ENCODE data around the gene PDK4. TPM values are rescaled to one million over a fixed set of nuclear protein-coding genes. Genes with fewer than 3 reads are reported as not detected.

PDK4 gene
- total and polyA plus RNA-seq, 10 of the 15 experiments (the other 5 are each of a cell fraction or from before 2014, with no cell fraction given) = 0.03 to 0.46 TPM; not detected in 8

DNA sequence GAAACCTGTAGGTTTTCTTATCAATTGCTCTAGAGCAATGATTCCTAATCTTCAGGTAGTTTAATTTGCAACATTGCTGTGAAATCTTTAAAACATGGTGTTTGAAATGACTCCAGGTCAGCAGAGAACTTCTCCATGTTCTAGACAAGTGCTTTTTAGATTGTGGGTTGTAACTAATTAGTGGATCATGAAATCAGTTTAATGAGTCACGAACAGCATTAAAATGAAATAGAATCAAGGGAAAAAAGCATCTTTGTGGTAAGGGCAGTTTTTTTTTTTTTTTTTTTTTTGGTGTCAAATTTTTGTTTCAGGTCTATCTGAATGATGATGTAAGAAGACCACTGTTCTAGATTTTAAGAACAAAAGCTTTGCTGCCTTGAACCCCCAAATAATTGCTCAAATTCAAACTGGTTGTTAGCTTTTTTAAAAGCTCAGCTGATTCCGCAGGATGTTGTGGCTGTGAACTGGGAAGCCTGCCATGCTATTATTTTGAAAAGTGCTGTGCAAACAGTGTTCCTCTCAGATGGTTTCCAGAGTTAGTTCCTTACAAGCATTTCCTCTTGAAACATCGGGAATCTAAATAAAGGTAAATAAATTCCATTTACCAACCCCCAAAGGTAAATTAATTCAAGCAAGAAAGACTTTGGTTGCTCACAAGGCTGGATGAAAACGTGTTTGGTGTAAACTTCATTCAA, 13.1 kb upstream of the PDK4 start:
- Histone ChIP-seq H3K79me2 (ENCODE audit: control insufficient read depth, insufficient read depth, low read length) (no peaks in the 10 kb centered on the region), H3K27me3 (replicated peaks in 1 of 2; ENCODE audit: control insufficient read depth in 2 of 2, insufficient read depth in 2 of 2, low read length in 1 of 2) (no peaks in the 10 kb centered on the region), H3K4me2 (ENCODE audit: control insufficient read depth, insufficient read depth) (no peak overlapping the region), H4K20me1 (ENCODE audit: control insufficient read depth, insufficient read depth) (no peaks in the 10 kb centered on the region), H3K36me3 (ENCODE audit: control insufficient read depth in 2 of 2, insufficient read depth in 2 of 2, low read length in 1 of 2) (no peaks in the 10 kb centered on the region), H3K27ac (ENCODE audit: control insufficient read depth, insufficient read depth) (no peak overlapping the region), H2AFZ (ENCODE audit: control insufficient read depth, low read depth, low read length) (no peak overlapping the region), H3K9ac (ENCODE audit: control insufficient read depth, insufficient read depth, low read length) (no peak overlapping the region), H3K4me3 (no peak overlapping the region), H3K4me1 (ENCODE audit: control insufficient read depth, insufficient read depth, low read length) (peaks cover 7% of the 10 kb centered on the region), H3K9me3 (replicated peaks; ENCODE audit: control insufficient read depth, insufficient read depth, low read length) (no peaks in the 10 kb centered on the region; the same call in 2 of the 3 replicates)
- BruUV-seq (replicated peaks) = no TSS peak
- intact Hi-C loops (cut with micrococcal nuclease; ENCODE audit: unreplicated experiment) = no loop called here
- ATAC-seq = no peak
- POLR2A ChIA-PET = interaction anchor here (0.5 to 1.5 kb wide), 3 partner anchors 99 to 114 kb away, joined by 3 to 4 read pairs (median 3); no protein-coding TSS in a partner anchor
- RAD21 ChIA-PET (ENCODE audit: unreplicated experiment) = interaction anchor here (0.7 to 1.0 kb wide), 3 partner anchors 70 to 138 kb away, joined by 3 read pairs; no protein-coding TSS in a partner anchor
- in situ Hi-C loops (cut with MboI) = no loop called here
- DNase-seq (ENCODE audit: low read depth, low spot score) = no peak
- WGBS (ENCODE audit: insufficient coverage, insufficient replicate concordance, low lambda C conversion rate, missing lambda C conversion rate) = 39% methylated on average over 4 of the region's 4 CpGs
- TF ChIP-seq ZNF622 (IDR thresholded peaks at IDR 0.05) = no peak
- TF ChIP-seq NFYA (IDR thresholded peaks at IDR 0.05; ENCODE audit: borderline replicate concordance, low read depth, low read length) = no peak
- TF ChIP-seq NFXL1 (IDR thresholded peaks at IDR 0.05; ENCODE audit: borderline replicate concordance) = no peak
- TF ChIP-seq NRF1 (conservative IDR thresholded peaks at IDR 0.05; ENCODE audit: low read depth, low read length) = no peak
- TF ChIP-seq MEF2B (IDR thresholded peaks at IDR 0.05; ENCODE audit: partially characterized antibody, poor library complexity, severe bottlenecking) = no peak
- TF ChIP-seq MEF2A (IDR thresholded peaks at IDR 0.05; ENCODE audit: insufficient read depth, low read depth, low read length) = no peak
- TF ChIP-seq HDAC2 (IDR thresholded peaks at IDR 0.05) = no peak
- TF ChIP-seq MXI1 (IDR thresholded peaks at IDR 0.05; ENCODE audit: low read depth, low read length) = no peak
- TF ChIP-seq STAT3 (IDR thresholded peaks at IDR 0.05; ENCODE audit: low read depth, low read length) = no peak
- TF ChIP-seq, protein P1, sequence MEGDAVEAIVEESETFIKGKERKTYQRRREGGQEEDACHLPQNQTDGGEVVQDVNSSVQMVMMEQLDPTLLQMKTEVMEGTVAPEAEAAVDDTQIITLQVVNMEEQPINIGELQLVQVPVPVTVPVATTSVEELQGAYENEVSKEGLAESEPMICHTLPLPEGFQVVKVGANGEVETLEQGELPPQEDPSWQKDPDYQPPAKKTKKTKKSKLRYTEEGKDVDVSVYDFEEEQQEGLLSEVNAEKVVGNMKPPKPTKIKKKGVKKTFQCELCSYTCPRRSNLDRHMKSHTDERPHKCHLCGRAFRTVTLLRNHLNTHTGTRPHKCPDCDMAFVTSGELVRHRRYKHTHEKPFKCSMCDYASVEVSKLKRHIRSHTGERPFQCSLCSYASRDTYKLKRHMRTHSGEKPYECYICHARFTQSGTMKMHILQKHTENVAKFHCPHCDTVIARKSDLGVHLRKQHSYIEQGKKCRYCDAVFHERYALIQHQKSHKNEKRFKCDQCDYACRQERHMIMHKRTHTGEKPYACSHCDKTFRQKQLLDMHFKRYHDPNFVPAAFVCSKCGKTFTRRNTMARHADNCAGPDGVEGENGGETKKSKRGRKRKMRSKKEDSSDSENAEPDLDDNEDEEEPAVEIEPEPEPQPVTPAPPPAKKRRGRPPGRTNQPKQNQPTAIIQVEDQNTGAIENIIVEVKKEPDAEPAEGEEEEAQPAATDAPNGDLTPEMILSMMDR (IDR thresholded peaks at IDR 0.05 in 2 of 3, conservative IDR thresholded peaks at IDR 0.05 in 1 of 3; ENCODE audit: control insufficient read depth in 2 of 3, extremely low read depth in 1 of 3, insufficient read depth in 1 of 3, low read depth in 3 of 3, low read length in 3 of 3) = no peak
- TF ChIP-seq PAX8 (IDR thresholded peaks at IDR 0.05) = no peak
- no peak for TF ChIP-seq MTA3 (IDR thresholded peaks at IDR 0.05; ENCODE audit: borderline replicate concordance, low read length)
- TF ChIP-seq ZBED1 (IDR thresholded peaks at IDR 0.05; ENCODE audit: borderline replicate concordance) = no peak
- CTCF ChIA-PET = interaction anchor here (1.5 to 2.2 kb wide), 4 partner anchors 10 to 96 kb away, joined by 3 to 9 read pairs (median 4); no protein-coding TSS in a partner anchor
- FAIRE-seq = no peak
- SMC1A ChIA-PET (ENCODE audit: uncharacterized antibody, unreplicated experiment) = interaction anchor here (0.7 to 2.8 kb wide), 12 partner anchors 14 to 98 kb away, joined by 3 to 8 read pairs (median 4); no protein-coding TSS in a partner anchor

All from GM12878 (cell line).